HG03095 (cell line): ENCODE data around the gene RANBP10.
"Not testable (repeated sequence)": the region's sequence is repeated elsewhere in the genome, so short reads cannot be mapped to it uniquely, and the experiment has no call there.

Experiments used
- ATAC-seq: cut with Tn5 transposase; IDR thresholded peaks from one replicate; pipeline ENCODE4 v1.9.1; 2021; ENCODE audit warnings: moderate library complexity; ENCODE audit not compliant: unreplicated experiment

The RANBP10 gene

DNA sequence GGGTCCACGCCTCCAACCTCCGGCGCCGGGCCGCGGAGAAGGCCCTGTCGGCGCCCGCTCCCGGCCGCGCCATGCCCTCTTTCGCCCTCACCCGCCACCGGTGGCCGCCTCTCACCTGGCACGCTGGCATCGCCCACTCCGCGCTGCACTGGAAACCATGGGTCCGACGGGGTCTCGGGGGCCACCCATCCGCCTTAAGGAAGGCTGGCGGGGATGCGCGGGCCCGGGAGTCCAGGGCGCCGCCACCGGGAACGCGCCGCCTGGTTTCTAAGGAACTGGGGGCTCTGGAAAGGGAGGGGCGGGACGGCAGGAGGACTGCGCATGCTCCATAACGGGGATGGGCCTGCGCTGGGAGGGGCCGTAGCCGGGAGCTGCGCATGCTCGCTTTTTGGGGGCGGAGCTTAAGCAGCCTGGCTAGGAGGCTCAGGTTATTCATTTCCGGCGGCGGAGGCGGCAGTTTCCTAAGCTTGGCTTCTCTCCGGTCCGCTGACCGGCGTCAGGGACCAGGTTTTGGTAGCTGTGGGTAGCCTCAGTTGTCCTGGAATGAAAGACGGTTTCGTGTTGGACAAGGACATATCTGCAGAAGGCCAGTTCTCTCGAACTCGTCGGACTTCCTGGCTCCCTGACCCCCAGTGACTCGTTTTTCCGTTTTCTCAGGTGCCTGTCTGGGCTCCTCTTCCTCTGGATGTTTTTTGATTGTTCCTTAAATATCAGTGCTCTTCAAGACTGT is 87.1 kb downstream of the RANBP10 start, which contains the start of gene GFOD2:
GFOD2 (minus strand) TSS at position 269 of the 730 bp plus-strand sequence. CDS start 33,601 bp downstream, outside the sequence.
- ATAC-seq = peak; percentile 66

DNA sequence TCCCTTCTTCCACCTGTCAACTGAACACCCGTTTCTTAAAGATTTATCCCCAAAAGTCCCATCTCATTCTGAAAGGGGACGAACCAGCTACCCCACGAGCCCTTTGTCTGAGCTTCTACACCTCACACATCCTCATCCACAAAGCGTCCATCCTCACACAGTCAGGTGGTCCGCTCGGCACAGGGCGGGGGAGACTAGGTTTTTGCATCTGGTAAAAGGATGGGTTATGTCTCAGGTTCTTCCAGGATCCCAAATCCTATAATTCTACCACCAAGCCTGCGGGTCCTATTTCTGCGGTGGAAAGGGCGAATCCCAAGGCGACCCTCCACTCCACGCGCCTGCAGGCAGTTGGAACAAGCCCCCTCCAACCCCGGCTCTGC is 87.7 kb downstream of the RANBP10 start:
- ATAC-seq = no peak

DNA sequence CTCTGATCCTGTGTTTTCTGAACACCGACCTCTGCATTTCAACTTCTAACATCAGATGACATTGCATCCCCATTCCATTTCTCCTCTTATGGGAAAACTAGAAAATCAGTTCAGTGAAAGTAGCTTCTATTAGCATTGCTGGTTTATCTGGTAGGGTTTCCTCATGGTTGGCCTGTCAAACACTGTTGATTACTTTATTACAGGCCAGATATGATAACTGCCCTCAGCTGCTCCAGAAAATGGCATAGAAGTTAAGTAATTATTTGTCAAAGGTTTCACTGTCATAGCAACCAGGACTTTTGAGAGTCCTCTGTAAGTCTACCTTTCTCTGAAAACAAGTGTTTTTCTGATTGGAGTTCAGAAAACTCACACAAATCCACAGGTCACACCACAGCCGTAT is 90.3 kb downstream of the RANBP10 start:
- ATAC-seq = no peak

DNA sequence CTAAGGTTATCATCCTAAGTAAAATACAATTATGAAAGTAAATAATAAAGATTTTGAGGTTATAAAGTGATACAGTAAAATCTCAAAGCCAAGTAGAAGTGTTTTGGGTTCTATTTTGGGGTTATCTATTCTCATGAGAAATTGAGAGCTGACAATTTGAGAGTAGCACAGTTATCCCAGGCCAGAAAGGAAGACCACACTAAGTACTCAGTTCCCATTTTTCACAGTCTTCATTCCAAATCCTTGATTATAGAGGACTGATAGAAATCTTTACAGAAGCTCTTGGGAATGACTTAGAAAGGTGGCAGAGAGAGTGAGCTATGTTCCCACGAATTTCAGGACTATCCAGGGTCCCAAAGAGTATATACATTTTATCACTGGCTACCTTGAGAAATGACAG is 91.8 kb downstream of the RANBP10 start:
- no peak for ATAC-seq

DNA sequence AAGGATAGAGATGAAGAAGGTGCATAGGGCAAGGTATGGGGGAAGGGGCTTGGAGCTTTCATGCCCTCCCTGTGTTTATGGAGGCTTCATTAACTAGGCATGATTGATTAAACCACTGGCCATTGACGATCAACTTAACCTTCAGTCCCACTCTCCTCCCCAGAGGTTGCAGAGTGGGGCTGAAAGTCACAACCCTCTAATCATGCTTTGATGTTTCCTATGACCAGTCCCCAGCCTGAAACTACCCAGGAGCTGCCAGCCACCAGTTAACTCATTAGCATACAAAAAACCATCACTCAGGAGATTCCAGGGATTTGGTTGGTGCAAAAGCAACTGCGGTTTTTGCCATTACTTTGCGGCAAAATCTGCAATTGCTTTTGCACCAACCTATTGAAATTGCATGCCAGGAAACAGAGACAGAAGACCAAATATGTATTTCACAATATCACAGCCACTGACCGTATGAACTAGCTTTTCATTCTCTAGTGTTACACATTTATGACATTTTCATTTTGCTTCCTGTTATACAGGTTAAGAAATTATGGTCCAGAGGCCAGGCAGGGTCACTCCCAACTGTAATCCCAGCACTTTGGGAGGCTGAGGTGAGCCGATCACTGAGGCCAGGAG is 92.6 kb downstream of the RANBP10 start:
- ATAC-seq = no peak

- ATAC-seq = no peak
Measured at GRCh38 chr16:67710607-67711006, 95.8 kb downstream of the RANBP10 start.

GRCh38 chr16:67709050-67709449 is 97.3 kb downstream of the RANBP10 start:
- ATAC-seq = no peak

DNA sequence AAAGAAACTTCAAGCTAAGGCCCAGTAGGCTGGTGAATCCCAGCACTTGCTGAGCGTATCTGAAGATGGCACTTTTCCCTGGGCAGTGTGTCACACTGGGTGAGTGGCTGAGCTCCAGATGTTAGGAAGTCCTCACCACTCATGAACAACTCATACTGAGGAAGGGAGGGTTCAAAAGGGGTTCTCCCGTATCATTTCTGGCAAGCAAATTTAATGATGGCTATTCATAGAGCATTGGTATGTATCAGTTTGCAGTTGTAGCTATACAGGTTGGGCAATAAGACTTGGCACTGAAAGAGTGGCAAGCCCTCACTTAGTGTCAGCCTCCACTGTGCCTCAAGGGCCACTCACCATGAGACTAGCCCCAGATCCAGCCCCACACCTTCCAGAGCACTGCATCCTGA is 98.0 kb downstream of the RANBP10 start:
- no peak for ATAC-seq

- no peak for ATAC-seq
Measured at GRCh38 chr16:67707790-67708189, 98.6 kb downstream of the RANBP10 start.

- no peak for ATAC-seq
Measured at GRCh38 chr16:67707210-67707609, 99.2 kb downstream of the RANBP10 start.

DNA sequence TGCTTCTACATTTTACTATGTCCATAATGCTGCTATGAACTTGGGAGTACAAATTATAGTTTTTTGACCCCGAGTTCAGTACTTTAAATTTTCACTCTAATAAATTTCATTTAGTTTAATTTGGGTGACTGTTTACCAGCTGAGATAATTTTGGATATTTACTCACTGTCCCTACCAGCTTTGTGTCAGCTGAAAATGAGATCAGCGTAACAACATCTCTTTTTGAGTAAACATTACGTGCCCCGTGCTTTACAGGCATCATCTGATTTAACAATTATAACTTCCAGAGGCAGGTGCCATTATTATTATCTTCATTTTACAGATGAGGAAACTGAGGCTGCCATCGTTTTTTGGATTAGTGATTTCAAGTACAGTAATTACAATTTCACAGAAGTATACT is 102.2 kb downstream of the RANBP10 start:
- no peak for ATAC-seq

DNA sequence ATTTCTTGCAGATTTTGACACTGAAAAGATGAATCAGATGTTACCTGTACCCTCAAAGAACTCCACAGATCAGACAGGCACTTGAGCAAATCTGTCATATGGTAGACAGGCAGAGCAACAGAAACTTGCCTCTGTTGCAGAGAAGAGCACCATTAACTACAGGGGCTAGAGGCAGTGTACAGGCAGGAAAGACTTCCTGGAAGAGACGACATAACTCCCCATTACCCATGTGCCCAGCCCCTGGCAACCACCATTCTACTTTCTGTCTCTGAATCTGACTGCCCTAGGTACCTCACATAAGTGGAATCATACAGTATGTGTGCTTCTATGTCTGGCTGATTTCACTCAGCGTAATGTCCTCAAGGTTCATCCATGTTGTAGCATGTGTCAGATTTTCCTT is 102.7 kb downstream of the RANBP10 start:
- no peak for ATAC-seq

DNA sequence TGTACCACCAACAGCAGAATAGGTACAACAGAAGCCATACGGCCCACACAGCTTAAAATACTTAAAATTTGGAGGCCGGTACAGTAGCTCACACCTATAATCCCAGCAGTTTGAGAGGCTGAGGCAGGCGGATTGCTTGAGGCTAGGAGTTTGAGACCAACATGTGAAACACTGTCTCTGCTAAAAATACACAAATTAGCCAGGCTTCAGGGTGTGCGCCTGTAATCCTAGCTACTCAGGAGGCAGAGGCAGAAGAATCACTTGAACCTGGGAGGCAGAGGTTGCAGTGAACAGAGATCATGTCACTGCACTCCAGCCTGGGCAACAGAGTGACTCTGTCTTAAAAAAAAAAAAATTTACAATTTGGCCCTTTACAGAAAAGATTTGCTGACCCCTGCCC is 104.2 kb downstream of the RANBP10 start:
- no peak for ATAC-seq

DNA sequence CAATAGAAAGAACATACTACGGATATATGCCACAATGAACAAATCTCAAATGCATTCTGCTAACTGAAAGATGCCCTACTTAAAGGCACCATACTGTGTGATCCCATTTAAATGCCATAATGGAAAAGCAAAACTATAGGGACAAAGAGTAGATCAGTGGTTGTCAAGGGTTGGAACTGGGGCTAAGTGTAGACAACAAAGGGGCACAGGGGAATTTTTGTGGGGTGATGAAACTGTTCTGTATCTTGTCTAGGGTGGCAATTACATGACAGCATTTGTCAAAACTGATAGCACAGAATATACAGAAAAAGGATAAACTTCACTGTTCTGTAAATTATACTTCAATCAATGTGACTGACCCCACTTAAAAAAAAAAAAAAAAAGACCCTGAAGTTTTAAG is 104.9 kb downstream of the RANBP10 start:
- ATAC-seq = no peak

DNA sequence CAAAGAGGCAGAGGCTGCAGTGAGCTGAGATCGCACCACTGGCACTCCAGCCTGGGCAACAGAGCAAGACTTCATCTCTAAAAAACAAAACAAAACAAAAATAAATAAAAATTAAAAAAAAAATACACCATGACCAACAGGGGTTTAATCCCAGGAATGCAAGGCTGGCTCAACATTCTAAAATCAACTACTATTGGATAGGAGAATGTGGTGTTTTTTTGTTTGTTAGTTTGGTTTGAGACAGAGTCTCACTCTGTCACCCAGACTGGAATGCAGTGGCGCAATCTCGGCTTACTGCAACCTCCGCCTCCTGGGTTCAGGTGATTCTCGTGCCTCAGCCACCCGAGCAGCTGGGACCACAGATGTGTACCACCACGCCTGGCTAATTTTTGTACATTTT is 107.1 kb downstream of the RANBP10 start:
- ATAC-seq = no peak

DNA sequence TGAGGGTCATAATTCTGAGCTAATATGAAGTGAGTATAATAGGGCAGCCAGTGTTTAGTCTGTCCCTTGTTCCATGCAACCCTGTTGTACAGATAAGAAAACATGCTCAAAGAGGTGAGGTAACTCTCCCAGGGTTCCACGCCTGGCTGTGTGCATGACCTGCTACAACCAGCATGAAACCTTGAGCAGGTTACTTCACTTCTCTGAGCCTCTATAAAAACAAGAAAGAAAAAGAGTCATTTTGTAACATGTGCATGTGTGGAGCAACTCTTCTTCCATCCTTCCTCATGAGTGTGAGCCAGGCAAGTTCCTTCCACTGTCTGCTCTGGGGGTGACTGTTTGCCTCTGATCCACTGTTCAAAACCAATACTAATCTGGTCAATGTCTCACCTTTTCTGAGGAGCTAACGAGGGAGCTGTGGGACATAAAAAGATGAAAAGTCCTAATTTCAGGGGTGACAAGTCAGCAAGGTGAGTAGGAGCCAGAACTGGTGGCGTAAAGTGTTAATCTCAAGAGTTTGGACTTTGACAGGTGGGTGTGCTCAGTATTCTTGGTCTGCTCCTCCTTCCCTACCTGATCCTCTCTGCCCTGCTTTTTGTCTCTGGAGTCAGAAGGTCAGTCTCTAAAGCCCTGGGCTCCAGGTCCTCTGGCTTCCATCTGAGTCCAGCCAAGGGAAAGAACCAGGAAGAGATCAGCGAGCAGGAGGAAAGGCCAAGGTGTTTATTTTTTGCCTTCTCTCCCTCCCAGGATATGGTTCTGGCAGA is 108.8 kb downstream of the RANBP10 start:
- ATAC-seq = no peak

GRCh38 chr16:67694611-67695010 is 111.7 kb downstream of the RANBP10 start:
- ATAC-seq = no peak

DNA sequence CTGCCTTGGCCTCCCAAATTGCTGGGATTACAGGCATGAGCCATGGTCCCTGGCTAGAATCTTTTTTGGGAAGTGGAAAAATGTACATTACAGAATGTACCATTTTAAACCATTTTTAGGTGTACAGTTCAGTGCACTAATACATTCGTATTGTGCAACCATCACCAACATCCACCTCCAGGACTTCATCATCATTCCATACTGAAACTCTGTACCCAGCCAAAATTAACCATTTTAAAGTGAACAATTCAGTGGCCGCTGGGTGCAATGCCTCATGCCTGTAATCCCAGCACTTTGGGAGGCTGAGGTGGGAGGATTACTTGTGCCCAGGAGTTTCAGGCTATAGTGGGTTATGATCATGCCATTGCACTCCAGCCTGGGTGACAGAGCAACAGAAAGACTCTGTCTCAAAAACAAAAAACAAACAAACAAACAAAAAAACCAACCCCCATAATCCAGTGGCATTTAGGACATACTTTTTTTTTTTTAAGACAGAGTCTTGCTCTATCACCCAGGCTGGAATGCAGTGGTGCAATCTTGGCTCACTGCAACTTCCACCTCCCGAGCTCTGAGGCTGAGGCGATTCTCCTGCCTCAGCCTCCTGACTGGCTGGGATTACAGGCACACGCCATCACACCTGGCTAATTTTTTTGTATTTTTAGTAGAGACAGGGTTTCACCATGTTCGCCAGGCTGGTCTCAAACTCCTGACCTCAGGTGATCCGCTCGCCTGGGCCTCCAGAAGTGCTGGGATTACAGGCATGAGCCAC is 112.7 kb downstream of the RANBP10 start:
- not testable (repeated sequence) for ATAC-seq

DNA sequence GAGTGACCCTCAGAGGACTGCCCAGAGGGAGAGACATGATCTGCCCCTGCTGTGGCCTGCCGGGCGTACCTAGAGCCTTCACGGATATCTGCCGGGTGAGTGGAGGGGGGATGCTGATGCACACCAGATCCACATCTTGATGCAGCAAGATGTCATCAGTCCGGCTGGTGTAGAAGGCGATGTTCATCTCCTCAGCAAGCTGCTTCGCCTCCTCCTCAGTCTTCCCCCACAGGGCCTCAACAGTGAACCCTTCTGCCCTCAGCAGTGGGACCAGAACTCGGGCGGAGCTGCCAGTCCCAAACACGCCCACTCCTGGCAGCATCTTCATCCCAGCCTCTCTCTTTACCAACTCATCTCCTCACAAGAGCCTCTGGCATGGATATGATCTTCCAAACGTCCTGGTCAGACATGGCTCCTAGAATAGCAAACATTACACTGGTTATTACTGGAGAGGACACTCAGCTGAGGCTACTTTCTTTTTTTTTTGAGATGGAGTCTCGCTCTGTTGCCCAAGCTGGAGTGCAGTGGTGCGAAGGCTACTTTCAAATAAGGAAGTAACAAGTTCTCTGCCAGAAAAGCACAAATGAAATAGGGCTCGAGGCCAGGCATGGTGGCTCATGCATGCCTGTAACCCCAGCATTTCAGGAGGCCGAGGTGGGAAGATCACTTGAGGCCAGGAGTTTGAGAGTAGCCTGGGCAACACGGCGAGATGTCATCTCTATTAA is 120.8 kb downstream of the RANBP10 start:
- ATAC-seq = no peak

GRCh38 chr16:67683767-67684166 is 122.6 kb downstream of the RANBP10 start:
- no peak for ATAC-seq
